NOMO-1 treated with DMSO at 0.1 percent for 48 hours (cell line): ENCODE data around the gene ZAP70.
"Not testable (repeated sequence)": the region's sequence is repeated elsewhere in the genome, so short reads cannot be mapped to it uniquely, and the experiment has no call there.

Experiments
- DNase-seq: peaks from one replicate; lab custom pipeline; 2025; ENCODE audit not compliant: unreplicated experiment; lab: John Stamatoyannopoulos, UW

ZAP70 gene

DNA sequence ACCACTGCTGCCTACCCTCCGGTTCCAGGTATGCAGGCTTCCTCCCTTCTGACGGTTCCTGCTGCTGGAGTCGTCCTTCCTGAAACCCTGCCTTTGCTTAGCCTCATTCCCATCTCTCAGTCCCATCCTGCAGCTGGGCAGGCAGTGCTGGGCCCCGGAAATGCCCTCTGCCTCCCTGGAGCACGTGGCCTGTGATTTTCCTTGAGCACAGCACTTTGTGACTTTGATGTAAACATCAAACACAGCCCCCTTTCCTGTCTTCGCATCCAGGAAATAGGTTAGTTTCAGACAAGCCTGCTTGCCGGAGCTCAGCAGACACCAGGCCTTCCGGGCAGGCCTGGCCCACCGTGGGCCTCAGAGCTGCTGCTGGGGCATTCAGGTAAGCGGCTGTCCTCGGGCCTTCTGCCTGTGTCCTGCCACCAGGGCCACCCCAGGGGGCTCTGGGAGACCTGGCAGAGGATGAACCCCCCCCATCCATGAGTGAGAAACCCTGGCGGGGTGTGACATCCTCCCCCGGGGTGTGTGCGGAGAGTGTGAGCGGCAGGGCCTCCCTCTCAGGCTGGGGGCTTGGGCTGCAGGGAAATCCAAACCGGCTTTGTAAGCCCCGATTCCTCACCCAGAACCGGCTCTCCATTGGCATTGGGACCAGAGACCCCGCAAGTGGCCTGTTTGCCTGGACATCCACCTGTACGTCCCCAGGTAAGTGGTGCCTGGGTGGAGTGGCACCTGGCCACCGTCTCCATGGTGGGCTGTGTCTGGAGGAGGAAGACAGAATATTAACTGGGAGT, at the start of gene ZAP70:
ZAP70 (plus strand) TSS at position 281 of the 788 bp plus-strand sequence. CDS start 10,461 bp downstream, outside the sequence.
- no peak for DNase-seq

DNA sequence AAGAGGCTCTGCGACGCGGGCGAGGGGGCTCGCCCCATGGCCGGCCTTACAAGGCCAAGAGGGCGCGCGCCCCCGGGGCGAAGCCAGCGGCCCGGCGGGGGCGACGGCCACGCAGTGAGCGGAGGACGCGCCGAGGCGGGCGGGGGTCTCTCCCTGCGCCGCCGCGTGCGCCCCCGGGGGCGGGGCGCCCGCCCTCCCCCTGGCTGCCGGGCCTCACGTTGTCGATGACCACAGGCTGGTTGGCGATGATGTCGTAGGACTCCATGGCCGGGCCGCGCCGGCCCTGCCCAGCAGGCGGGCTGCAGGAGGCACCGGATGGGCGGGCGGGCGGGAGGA, 49.8 kb upstream of the ZAP70 start:
- DNase-seq = no peak

DNA sequence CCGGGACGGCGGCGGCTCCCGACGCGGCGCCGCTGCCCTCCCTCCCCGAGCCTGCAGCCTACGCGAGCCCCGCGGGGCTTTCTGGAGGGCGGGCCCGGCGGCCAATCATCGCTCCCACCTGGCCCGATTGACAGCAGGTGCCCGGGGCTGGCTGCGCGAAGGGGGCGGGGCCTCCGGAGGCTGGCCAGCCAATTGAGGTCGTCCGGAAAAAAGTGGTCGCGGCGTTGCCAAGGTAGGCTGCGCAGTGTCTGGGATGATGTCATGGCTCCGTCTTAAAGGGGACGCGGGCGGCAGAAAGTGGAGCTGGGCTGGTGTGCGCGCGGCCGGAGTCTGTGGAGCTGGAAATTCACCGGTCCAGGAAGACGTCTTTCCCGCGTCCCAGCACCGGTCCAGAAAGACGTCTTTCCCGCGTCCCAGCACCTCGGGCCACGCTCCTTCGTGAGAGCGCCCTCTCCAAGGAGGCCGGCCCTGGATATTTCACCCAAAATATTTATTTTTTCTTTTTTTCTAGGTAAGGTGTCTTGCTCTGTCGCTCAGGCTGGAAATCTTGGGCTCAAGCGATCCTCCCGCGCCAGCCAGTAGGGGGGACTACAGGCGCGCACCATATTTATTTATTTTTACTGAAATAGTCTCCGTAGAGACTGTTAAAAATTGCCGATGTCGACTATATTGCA, 49.3 kb upstream of the ZAP70 start, which contains the start of gene ACTR1B:
ACTR1B (minus strand) TSS at position 83 of the 674 bp plus-strand sequence. CDS start 154 bp downstream, outside the sequence.
- DNase-seq = peak; percentile 99

DNA sequence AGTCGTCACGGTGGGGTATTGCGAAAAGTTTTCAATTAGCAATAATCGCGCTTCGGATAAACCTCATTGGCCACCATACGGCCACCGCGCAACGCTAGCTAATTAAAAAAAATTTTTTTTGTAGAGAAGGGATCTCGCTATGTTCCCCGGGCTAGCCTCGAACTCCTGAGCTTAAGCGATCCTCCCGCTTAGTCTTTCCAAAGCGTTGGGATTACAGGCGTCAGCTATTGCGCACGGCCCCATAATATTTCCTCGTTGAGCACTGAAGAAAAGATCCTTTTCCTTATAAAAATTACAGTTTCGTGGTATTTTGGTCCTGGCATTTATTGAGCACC, 48.8 kb upstream of the ZAP70 start:
- DNase-seq = peak; percentile 58

DNA sequence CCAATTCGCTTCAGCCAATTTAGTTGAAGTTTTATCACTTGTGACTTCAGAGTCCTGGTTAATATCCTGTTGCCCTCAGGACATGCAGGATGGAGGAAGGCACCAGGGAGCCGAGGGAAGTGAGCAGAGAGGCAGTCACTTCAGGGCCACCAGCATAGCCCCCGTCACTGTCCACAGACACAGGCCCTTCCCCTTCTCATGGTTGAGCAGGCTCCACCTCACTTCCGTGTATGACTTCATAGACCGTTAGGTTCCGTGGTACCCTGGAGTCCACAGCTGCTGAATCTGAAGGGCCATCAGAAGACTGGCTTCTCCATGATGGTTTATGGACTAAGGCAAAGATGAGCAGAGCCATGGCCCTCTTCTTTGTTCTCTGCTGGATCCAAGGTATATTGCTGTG, 43.9 kb upstream of the ZAP70 start, which contains the start of gene C2orf92:
C2orf92 (plus strand) TSS at position 266 of the 400 bp plus-strand sequence; CDS start at position 342, 76 bp downstream.
- DNase-seq = no peak

DNA sequence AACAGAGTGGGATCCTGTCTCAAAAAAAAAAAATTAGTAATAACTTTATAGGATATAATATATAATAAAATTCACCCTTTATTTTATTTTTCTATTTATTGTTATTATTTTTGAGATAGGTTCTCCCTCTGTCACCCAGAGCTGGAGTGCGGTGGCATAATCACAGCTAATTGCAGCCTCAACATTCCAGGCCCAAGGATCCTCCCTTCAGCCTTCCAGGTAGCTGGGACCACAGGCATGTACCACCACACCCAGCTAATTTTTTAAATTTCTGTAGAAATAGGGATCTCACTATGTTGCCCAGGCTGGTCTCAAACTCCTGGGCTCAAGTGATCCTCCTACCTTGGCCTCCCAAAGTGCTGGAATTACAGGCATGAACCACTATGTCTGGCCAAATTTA, 42.9 kb upstream of the ZAP70 start:
- DNase-seq = no peak

DNA sequence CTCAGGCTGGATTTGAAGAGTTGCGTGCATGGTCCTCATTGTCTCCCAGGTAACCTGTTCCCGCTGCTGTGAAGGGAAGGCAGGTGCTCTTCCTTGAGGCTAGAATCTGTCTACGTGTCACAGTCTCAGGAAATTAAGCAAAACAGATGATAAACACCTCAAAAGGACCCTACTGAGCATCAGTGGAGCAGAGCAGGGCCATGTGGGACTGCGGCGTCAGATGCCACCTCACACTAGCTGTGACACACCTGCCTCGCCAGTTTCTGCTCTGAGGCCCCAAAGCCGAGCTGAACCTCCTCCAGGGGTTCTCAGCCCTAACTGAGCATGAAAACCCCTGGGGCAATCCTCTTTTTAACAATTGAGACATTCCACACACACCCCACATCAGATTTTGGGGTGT, 41.9 kb upstream of the ZAP70 start:
- no peak for DNase-seq

DNA sequence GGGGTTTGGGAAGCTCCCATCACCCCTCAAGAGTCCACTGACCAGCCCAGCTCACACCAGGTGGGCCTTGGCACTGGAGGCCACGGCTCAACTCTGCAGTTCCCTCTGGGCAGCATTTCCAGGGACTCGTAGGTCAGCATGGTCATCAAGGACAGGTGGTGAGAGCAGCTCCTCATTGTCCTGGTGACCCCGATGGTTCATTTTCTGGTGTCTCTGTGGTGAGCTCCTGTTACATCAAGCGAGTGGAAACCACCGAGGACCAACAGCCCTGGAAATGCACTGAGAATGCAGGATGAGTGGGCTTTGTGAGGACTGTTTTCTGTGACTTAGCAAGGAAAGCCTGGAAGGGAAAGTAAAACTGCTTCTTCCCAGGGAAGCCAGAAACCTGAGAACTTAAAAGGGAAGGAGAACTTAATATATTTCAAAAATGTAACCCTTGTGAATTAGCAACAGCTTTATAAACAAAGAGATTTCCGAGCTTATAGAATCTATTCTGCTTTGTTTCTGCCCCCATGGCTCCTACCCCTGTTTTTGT, 40.7 kb upstream of the ZAP70 start:
- DNase-seq = not testable (repeated sequence)

DNA sequence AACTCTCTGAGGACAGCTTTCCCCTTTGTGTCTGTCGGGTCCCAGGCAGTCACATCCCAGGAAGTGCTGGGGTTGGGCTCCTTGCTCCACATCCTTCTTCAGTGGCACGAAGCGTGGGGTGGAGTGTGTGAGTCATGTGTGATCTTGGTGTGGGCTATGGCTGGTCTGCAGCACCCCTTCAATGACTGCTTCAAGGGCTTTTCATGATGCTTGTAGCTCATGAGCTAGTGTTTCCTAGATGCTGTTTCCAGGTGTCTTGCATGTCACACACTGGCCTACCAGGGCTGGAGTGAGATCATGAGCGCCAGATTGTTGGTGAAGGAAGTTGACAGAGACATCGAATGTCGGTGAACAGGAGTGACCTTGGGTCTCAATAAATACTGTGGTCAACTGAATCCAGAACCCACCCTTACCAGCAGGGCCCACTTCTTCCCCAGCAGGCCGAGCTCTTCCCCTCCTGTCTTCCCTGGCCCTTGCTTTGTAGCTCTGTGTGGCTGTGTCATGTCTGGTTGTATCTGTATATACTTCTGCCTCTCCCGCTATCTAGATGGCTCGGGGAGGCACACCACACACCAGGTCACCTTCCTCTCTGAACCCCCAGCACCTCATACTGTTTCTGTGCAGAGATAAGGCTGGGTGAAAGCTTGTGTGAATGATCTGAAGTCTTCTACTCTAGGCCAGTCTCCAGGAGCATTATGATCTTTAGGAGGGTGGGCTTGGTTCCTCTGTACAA, 40.0 kb upstream of the ZAP70 start:
- no peak for DNase-seq

DNA sequence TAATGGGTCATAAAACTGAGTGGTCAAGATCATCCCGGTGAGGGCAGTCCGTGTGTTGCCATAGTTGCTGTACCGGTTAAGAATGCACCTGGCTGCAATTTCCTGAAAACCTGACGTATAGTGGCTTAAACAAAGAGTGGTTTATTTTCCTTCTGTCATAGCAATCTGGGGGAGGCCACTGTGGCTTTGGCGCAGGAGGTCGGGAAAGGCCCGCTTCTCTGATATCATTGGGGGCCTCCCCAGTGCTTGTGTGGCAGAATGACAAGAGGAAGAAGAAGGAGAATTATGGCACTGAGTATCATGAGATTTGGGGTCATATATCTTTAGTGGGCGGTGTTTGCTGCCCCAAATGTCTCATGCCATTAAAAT, 39.5 kb upstream of the ZAP70 start:
- no peak for DNase-seq

DNA sequence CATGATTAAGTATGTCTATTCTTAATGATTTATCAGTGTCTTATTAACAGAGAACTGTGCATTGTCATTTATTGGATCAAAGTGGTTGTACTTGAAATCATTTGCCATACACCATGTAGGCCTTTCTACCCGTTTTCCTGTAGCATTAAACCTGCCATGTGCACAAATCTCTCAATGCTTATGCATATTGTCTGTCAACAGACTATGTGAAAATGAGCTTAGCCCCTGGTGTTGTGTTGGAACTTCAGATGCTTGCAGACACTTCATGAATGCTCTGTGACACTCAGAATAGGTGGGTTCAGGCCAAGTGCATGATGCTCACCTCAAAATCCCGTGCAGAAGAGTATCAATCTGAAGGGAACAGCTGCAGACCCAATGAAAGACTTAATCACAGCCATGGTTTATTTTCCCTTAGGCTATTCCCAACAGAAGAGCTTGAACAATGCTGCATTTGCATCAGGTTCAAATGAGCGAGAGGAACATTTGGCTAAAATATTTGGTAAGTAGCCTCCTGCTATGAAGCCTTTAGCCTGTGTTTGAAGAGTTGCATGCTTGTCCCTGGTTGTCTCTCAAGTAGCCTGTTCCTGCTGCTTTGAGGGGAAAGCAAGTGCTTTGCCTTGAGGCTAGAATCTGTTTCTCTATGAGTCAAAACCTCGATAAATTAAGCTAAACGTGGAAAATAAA, 37.8 kb upstream of the ZAP70 start:
- no peak for DNase-seq

DNA sequence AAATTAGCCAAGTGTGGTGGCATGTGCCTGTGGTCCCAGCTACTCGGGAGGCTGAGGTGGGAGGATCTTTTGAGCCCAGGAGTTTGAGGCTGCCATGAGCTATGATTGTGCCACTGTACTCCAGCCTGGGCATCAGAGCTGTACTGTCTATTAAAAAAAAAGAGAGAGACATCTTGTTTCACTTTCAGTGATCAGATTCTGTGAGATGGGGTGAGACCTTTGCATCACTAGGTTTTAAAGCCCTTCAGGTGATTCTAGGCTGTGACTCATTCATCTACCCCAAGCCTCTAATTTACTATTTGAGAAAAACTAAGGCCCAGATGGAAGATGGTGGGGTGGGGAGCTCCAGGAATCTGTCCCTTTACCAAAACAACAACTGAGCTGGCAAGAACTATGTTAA, 36.8 kb upstream of the ZAP70 start:
- no peak for DNase-seq

DNA sequence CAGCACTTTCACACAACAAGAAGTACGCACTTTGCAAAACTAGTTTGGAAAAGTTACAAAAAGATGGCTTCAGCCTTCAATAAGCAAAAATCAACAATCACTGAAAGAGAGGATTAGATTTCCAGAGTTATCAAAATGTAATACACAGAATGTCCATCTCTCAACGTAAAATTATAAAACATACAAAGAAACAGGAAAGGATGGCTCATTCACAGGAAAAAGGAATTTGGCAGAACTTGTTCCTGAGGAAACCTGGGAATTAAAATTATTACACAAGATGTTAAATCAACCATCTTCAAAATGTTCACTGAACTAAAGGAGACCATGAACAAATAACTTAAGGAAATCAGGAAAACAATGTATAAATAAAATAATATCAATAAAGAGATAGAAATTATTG, 35.9 kb upstream of the ZAP70 start:
- no peak for DNase-seq

DNA sequence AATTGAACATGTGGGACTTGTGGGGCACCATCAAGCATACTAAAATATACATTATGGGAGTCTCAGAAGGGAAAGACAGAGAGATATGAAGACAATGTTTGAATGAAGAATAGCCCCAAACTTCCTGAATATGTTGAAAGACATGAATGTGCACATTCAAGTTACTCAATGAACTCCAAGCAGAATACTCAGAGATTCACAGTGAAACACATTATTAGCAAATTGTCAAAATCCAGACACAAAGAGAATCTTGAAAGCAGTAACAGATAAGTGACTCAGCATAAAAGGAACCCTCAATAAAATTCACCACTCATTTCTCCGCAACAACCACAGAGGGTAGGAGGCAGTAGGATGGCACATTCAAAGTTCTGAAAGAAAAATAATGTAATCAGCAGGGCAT, 35.1 kb upstream of the ZAP70 start:
- peak; percentile 8 for DNase-seq

DNA sequence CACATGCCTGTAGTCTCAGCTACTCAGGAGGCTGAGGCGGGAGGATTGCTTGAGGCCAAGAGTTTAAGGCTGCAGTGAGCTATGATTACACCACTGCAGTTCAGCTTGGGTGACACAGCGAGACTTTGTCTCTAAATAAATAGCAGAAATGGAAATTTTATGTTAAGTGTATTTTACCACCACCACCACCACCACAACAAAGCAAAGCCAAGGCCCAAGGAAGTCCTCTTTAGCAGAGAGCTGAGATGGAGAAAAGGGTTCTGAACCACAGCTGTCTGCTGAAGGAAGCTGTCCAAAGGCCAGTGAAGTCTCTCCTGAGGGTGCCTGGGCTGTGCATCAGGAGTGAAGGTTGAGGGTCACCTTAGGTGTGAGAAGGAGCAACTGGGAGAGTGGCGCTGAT, 26.1 kb upstream of the ZAP70 start:
- DNase-seq = not testable (repeated sequence)

DNA sequence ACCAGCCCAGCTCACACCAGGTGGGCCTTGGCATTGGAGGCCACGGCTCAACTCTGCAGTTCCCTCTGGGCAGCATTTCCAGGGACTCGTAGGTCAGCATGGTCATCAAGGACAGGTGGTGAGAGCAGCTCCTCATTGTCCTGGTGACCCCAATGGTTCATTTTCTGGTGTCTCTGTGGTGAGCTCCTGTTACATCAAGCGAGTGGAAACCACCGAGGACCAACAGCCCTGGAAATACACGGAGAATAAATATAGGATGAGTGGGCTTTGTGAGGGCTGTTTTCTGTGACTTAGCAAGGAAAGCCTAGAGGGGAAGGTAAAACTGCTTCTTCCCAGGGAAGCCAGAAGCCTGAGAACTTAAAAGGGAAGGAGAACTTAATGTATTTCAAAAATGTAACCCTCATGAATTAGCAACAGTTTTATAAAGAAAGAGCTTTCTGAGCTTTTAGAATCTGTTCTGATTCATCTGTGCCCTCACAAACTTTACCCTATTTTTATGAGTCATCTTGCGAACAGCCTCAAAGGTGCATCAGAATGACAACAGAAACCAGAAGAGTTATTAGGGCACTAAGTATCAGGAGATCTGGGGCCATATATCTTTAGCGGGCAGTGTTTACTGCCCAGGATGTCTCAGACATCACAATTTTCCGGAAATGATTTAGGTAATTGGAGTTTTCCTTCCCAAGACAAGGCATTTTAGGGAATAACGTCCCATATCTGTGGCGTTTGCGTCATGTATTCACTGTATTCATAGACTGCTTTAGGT, 25.1 kb upstream of the ZAP70 start:
- DNase-seq = no peak

DNA sequence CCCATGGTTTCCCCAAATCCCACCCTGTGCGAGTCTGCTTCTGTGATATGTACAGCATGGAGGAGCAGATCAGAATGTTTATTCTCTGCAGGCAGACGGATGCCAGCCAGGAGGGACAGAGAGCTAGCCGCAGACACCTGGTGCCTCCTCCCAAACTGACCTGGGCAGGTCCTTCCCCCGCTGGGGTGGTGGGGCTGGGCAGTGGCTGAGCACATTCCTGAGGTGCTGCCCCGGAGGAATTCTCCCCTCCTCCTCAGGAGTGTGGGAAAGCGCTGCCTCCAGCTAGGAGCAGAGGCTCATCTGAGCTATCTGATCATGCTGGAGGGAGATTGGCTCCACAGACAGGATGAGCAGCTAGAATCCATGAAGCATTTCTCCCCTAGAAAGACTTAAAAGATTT, 22.2 kb upstream of the ZAP70 start:
- DNase-seq = no peak

DNA sequence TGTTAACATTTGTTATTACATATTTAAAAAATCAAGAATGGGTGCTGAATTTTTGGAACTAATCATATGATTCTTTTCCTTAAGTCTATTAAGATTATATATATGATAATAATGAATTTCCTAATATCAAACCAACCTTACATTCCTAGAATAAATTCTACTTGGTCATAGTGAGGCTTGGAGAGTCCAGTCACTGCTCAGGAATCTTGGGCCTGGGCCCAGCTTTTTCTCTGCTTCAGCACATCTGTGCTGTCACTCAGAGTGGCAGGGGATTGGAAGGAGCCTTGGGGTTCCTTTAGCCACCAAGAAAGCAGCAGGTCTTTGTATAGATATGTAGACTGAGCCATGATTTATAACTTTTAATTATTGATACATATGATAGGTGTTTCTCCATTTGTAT, 19.9 kb upstream of the ZAP70 start:
- no peak for DNase-seq

DNA sequence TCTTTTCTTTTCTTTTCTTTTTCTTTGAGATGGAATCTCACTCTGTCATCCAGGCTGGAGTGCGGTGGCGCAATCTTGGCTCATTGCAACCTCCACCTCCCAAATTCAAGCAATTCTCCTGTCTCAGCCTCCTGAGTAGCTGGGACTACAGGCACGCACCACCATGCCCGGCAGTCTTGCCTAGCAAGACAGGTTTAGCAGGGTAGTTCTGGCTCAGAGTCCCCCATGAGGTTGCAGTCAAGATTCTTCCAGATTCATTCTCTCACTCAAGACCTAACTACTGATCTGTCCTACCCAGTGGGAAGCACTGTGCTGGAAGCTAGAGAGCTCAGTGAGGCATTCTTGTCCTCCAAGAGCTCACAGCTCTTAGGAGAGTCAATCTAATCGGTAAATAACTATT, 17.6 kb upstream of the ZAP70 start:
- no peak for DNase-seq
